Measurements from ENCODE around the gene IPO4.

Gene IPO4

GRCh38 chr14:24172871-24173281, 15.7 kb downstream of the IPO4 start:
- DNase-seq = no peak

GRCh38 chr14:24172261-24172860, 16.3 kb downstream of the IPO4 start:
- no peak for DNase-seq

- DNase-seq = no peak
These were observed 17.0 kb downstream of the IPO4 start, which contains the start of gene REC8 for GRCh38 chr14:24171422-24172260. REC8 (plus strand) TSS chr14:24172080; CDS start chr14:24172553, 473 bp downstream.

- DNase-seq = no peak
These were observed 21.0 kb downstream of the IPO4 start for GRCh38 chr14:24167469-24168114.

GRCh38 chr14:24165785-24166184, 22.8 kb downstream of the IPO4 start:
- DNase-seq = no peak

GRCh38 chr14:24164518-24164991, 24.1 kb downstream of the IPO4 start:
- DNase-seq = no peak

- no peak for DNase-seq
These were observed 26.5 kb downstream of the IPO4 start for GRCh38 chr14:24162093-24162492.

GRCh38 chr14:24160850-24161804, 27.5 kb downstream of the IPO4 start, which contains the start of gene IRF9:
IRF9 (plus strand) TSS chr14:24161265; CDS start chr14:24162145, 880 bp downstream.
- DNase-seq = peak; percentile 70

GRCh38 chr14:24160499-24160849, 28.1 kb downstream of the IPO4 start:
- DNase-seq = no peak

- no peak for DNase-seq
These were observed 28.7 kb downstream of the IPO4 start for GRCh38 chr14:24159777-24160498.

- no peak for DNase-seq
These were observed 31.3 kb downstream of the IPO4 start for GRCh38 chr14:24157331-24157730.

GRCh38 chr14:24156840-24157239, 31.8 kb downstream of the IPO4 start:
- no peak for DNase-seq

- no peak for DNase-seq
These were observed 33.5 kb downstream of the IPO4 start for GRCh38 chr14:24155100-24155499.

- no peak for DNase-seq
These were observed 37.1 kb downstream of the IPO4 start for GRCh38 chr14:24151404-24152080.

- DNase-seq = no peak
These were observed 37.6 kb downstream of the IPO4 start for GRCh38 chr14:24150993-24151392.

- no peak for DNase-seq
These were observed 38.0 kb downstream of the IPO4 start for GRCh38 chr14:24150567-24150966.

GRCh38 chr14:24150061-24150460, 38.6 kb downstream of the IPO4 start:
- DNase-seq = no peak

GRCh38 chr14:24149302-24149969, 39.2 kb downstream of the IPO4 start:
- no peak for DNase-seq

- no peak for DNase-seq
These were observed 40.7 kb downstream of the IPO4 start for GRCh38 chr14:24147761-24148428.
